Stimulated activated naive CD4-positive, alpha-beta T cell treated with Interleukin-2 at 50 U/mL for 16 hours (primary cell): ENCODE results near the gene AGMO.

Experiments used
- DNase-seq: peaks from one replicate; lab custom pipeline; 2025; lab: John Stamatoyannopoulos, UW

The AGMO gene

GRCh38 chr7:15561835-15562234, at the start of gene AGMO:
Gene AGMO, minus strand, starts transcription at chr7:15562015.
- DNase-seq = no peak

GRCh38 chr7:15610503-15610902, 48.7 kb upstream of the AGMO start:
- no peak for DNase-seq

GRCh38 chr7:15609287-15609686, 47.5 kb upstream of the AGMO start:
- no peak for DNase-seq

- no peak for DNase-seq
Observed at GRCh38 chr7:15607529-15608210, 45.9 kb upstream of the AGMO start.

DNA sequence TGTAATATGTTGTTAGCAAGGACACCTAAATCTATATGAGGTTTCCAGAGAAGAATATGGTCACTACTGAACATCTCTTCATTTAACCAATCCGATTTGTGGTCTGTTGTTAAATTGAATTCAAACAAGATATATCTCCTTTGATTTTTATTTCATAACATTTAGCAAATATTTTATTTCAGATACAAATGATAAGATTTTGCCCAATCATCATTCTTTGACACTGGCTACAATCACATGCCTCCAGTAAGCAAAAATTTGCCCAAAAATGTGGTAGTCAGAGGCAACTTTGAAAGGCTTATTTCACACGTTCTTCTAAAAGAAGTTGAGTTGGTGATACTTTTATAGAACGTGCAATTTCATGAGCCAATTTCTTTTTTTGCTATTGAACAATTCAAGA, 44.7 kb upstream of the AGMO start:
- no peak for DNase-seq

DNA sequence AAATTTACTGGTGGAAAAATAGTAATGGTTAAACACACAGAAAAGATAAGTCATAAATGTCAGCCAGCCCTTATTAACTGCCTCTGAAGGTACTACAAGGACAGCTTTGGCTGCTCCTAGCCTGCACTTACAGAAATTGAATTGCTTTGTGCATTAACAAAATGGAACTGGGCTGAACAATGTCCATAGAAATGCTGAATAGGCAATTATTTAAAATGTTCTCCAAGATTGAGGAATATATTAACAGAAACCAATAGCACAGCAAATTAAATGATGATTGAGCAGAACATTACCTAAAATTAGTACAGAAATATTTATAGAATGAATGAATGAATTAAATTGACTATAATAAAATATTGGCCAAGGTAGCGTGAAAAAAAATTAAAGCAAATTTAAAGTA, 42.4 kb upstream of the AGMO start:
- no peak for DNase-seq

DNA sequence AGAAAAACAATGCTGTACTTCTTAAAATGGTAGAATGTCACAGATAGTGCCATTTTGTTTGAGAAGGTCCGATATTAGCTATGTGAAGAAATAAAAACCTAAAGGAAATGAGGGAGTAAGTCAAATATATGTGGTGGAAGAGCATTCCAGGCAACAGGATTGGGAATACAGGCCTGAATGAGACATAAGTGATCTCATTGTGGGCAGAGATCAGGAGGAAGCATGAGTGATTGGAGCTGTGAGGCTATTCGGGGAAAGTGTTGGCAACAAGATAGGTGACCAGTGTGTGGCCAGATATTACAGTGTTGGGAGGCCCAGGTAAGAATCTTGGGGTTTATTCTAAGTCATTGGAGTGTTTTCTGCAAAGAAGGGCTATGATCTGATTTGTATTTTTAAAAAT, 41.3 kb upstream of the AGMO start:
- no peak for DNase-seq

DNA sequence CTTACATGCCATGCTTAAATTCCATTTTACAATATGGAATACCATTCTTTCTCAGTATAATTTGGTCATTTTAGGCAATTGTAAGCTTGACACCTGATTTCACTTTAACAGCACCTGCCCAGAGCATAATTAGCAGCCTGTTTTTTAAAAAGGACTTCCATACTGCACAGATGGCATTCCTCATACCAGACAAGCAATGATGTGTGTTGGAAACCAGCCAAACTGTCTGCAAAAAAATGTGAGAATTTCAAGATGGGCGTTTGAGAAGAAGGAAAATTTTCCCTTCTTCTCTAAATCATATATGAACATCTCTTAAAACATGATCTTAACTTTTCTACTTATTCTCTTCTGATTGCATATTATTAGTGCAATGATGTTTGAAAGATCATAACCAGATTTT, 40.4 kb upstream of the AGMO start:
- no peak for DNase-seq

DNA sequence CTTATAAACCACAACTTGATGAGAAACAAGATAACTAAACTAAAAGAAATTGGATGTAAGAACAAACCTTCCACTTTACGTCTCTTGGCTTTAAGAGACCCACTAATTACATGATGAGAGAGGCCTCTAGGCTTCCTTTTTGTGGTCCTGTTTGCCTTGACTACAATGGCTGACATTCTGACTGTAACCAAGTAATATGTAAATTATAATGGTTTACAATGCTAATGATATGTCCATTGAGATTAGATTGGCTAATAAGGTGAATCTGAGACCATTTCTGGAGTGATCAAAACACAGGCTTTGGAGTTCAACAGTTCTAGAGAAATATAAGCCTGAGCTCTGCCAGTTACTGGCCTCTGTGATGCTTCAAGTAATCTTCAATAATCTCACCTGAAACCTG, 39.4 kb upstream of the AGMO start:
- no peak for DNase-seq

- no peak for DNase-seq
Observed at GRCh38 chr7:15600298-15600697, 38.5 kb upstream of the AGMO start.

GRCh38 chr7:15594461-15594860, 32.6 kb upstream of the AGMO start:
- DNase-seq = no peak

DNA sequence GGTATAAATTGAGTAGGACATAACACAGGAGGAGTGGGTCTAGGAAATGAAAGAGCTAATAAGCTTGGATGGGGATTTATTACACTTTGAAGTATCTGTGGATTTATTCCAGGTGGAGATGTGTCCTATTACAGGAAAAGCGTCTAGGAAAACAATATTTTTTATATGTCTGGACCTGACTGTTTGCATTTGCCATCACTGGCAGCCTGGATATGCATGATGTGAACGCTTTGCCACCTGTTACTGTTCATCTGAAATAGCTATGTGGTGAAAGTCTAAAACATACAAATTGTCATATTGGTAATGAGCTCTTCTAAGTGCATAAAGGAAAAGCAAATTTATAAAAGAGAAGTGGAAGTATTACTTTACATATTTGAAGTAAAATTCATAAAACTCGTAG, 31.6 kb upstream of the AGMO start:
- DNase-seq = no peak

DNA sequence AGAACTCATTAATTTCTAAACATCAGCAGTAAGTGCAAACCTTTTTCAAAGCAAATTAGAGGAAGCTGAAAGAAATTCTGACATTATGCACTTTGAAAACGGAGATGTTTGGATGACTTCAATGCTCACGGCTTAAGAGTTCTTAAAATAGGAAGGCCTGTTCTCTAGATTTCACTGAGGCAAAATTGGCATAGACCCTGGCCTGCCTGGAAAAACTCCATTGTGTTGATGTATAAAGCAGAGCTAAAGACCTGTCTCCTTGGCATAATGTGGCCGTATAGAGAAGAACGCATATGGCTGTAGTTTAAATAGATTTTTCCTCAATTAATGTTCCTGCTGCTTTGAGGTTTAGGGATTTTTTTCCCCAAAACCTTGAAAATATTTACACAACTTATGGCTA, 24.5 kb upstream of the AGMO start:
- DNase-seq = no peak

DNA sequence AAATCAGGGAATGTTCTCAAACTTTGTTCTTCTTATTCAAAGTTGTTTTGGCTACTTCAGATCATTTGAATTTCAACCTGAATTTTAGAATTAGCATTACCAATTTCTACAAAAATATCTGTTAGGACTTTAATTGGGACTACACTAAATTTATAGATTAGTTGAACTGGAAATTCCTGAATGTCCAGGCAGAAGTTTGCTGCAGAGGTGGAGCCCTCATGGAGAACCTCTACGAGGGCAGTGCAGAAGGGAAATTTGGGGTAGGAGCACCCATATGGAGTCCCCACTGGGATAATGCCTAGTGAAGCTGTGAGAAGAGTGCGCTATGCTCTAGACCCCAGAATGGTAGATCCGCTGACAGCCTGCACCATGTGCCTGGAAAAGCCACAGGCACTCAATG, 22.8 kb upstream of the AGMO start:
- DNase-seq = no peak

GRCh38 chr7:15582773-15583172, 21.0 kb upstream of the AGMO start:
- no peak for DNase-seq

DNA sequence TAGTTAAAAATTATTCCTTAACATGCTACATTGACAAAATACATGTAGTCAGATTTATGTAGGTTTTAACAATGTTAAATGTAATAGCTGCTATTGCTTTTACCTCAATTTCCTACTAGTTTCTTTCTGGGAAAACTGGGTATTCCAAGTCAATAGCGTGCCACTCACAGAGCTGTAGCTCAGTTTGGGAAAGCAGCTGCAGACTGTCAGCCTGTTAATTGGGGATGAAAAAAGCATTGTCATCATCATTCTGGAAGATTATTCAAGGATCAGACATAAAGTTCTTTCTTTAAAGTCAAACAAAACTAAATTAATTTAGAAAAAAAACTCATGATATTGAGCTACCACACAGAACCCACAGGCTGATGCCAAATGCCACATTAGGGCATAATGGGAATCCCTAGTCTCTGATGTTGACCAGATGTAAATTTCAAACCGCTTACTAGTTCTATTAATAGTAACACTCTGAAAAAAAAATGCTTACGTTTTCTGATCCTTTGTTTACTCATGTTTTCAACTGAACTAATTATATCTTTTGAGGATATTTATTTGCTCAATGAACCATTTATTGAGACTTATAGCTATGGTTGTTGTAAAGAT, 19.6 kb upstream of the AGMO start:
- no peak for DNase-seq

DNA sequence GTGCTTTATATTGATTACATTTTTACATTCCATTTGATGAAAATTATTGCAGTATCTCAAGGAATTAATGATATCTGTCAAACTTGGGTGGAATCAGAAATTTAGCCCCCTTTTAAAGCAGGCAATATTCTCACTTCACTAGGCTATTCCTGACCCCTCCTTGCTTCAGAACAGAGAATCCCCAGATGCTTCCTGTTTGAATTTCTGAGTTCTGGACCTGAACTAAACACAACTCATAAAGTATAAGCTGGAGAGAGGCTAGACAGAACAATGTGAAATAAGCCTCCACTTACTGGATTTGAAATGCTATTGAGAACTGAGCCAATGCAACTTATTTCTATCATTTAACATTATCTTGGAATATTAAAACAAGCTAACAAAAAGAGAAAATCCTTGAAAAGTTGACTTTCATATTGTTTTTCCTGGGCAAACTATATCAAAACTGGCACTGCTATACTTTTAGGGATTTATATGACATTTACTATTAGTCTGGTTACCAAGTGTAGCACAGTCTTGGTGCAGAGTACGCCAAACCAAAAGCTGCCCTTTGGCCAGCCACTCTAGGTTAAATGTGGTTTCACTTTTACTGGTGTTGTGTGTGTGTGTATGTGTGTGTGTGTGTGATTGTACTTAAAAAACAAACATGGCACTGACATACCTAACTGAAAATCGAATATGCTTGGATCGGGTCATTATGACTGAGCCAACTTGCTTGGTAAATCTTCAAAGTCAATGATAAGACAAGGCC, 19.0 kb upstream of the AGMO start:
- DNase-seq = no peak

- DNase-seq = no peak
Observed at GRCh38 chr7:15577600-15577999, 15.8 kb upstream of the AGMO start.

DNA sequence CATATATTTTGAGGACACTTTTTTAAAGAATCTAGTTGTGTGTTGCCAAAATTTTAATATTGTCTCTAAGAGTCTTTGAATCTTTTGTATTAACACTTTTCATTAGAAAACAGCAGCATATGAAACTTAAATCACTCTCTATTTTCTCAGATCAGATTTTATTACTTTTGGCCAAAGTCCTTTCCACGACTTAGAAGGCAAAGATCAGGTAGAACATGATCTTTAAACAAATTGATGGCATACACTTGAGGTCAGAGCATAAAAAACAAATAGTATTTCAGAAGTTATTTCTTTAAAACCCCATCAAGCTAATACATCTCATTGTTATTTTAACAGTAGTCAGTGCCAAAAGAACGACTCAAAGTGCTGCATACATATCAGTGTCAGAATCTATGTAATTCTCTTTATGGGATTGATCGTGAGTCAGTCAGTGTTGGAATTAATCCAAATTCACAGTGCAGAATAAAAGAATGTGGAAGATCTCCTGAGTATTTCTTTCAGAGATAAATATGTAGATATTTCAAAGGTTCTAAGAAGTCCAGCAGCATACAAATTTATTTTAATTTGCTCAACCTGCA, 9.6 kb upstream of the AGMO start:
- no peak for DNase-seq

GRCh38 chr7:15567652-15568051, 5.8 kb upstream of the AGMO start:
- no peak for DNase-seq

DNA sequence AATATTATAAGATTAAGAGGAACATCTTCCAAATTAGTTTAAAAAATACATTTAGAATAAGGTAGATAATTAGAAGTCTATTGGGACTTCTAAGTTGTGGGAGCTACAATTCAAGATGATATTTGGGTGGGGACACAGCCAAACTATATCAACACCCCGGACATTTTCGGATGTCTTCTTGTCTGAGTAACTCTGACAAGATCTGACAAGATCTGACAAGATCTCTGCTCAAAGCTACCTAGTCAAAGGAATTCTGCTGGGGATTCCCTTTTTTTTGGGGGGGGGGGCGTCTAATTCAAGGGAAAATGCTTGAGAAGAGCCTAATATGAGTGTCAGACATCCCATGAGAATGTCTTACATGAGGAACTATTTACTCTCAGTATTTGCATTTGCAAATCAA, 5.2 kb upstream of the AGMO start:
- DNase-seq = no peak

DNA sequence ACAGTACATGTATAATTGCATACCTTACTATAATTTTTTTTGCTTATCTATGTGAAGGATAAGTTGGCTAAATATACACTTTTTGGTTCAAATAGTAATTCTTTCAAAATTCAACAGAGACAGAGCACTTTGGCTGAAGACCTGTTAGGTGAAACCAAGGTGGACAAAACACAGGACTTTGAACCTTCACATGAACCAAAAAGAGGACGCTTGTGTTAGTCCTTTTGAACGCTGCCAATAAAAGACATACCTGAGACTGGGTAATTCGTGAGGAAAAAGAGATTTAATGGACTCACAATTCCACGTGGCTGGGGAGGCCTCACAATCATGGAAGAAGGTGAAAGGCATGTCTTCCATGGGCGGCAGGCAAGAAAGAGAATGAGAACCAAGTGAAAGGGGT, 4.7 kb upstream of the AGMO start:
- DNase-seq = no peak

DNA sequence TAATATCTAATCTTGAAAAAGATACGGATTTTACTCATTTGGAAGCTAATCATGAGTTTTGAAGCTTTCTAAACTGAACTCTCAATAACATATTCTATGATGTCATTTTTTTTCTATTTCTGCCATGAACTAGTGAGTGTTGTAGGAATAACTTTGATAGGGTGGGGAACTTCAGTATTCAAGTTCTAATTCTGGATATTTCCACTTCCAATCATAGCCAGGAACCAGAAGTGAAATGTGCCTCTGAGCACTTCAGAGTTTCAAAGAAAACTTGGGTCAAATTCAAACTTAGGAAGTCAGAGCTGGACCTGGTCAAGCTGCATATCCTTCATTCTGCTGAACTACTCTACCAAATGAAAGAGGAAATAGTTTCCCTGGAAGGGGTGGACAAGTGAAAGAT, 847 bp downstream of the AGMO start:
- no peak for DNase-seq
